HG03439 (cell line): ENCODE data around the gene ITGA11.

Experiments
- ATAC-seq: cut with Tn5 transposase; IDR thresholded peaks from one replicate; pipeline ENCODE4 v1.9.1; 2021; ENCODE audit warnings: mild to moderate bottlenecking, moderate library complexity; ENCODE audit not compliant: unreplicated experiment

The ITGA11 gene

GRCh38 chr15:68298882-68299381, 133.0 kb downstream of the ITGA11 start:
- ATAC-seq, result peak; percentile 82

GRCh38 chr15:68298336-68298735, 133.6 kb downstream of the ITGA11 start:
- no peak for ATAC-seq

DNA sequence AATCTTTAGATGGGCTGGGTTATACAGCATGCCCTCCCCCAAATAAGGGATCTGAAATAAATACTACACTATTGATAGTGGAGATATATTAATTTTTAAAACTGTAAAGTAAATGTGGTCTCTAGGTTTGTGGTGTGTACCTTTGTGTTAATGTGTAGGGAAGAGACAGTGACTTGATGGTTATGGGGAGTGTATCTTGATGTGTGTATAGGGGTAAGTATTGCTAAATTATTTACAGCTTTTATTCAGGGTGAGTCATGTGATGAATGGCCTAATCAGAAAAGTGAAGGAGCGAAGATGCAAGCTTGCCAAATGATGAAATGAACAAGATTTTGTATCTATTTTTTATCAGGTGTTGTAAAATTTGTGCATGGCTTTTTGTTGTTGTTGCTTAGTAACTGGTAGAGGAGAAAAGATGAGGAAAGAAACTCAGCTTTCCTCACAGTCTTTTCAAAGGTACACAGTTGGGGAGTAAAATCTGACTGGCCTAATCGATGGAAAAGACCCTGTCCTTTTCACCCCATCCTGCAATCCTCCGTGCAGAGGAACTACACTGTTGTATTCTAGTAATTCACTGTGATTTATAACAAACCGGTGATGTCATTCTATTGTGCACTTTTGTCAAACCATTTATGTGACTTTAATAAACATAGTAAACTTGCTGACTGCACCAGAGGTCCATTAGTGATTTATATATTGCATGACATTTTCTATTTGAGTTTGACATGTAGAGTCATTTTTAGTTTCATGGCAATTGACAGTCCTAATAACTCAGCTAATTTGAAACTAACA, 136.8 kb downstream of the ITGA11 start:
- no peak for ATAC-seq

DNA sequence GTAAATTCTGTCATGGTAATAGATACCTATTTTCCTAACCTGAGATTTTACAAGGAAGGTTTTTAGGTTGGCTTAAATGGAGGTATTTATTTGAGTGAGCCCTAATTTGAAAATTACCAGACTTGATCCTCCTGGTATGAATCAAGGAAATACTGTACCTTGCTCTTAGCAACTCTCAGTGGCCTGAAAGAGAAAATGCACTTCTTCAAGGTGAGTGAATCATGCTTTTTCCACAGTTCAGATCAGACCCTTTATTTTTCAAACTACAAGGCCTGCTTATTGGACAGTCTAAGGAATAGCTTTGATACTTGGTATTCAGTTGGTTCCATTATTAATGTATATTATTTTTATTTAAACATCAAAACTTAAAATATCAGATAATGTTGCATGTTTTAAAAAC, 139.0 kb downstream of the ITGA11 start:
- ATAC-seq, result no peak

DNA sequence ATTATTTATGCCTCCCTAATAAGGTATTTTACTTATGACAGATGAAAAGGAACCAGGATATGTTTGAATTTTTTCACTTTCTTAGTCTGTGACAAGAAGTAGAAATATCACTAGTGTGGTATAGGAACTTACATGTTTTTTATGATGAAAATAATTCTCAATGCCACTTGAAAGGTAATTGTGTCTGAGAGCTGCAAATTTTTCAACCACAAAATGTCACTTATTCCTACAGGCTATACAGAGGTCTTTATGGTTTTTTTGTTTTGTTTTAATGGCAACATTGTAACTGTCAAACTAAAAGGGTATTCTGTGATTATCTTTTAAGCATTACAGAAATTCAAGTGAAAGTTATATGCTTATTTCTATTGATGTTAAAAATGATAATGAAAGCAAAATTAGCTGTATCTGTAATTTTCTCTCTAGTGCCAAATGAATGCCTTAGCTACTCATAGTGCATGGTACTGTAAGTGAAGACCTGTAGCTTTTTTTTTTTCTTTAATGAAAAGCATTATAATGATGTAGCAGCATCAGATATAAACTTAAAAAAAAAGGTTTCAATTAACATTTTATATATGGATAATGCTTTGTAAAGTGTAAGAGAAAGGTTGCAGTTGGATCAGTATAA, 139.7 kb downstream of the ITGA11 start:
- no peak for ATAC-seq

- no peak for ATAC-seq
Measured at GRCh38 chr15:68290715-68291114, 141.2 kb downstream of the ITGA11 start.

- no peak for ATAC-seq
Measured at GRCh38 chr15:68289621-68290352, 142.2 kb downstream of the ITGA11 start.

- ATAC-seq, result no peak
Measured at GRCh38 chr15:68289057-68289456, 142.9 kb downstream of the ITGA11 start.

DNA sequence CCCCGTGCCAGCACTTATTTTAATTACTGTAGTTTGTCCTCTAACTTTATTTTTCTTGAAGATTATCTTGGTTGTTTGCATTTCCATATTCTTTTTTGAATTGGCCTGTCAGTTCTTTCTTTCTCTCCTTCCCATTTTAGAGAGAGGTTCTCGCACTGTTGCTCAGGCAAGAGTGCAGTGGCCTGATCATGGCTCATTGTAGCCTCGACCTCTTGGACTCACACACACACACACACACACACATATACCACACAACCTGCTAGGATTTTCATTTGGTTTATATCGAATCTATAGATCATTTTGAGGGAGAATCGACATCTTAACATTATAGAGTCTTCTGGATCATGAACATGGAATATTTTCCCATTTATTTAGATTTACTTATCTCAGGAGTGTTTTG, 145.7 kb downstream of the ITGA11 start:
- no peak for ATAC-seq

GRCh38 chr15:68285259-68285980, 146.5 kb downstream of the ITGA11 start:
- ATAC-seq, result no peak

DNA sequence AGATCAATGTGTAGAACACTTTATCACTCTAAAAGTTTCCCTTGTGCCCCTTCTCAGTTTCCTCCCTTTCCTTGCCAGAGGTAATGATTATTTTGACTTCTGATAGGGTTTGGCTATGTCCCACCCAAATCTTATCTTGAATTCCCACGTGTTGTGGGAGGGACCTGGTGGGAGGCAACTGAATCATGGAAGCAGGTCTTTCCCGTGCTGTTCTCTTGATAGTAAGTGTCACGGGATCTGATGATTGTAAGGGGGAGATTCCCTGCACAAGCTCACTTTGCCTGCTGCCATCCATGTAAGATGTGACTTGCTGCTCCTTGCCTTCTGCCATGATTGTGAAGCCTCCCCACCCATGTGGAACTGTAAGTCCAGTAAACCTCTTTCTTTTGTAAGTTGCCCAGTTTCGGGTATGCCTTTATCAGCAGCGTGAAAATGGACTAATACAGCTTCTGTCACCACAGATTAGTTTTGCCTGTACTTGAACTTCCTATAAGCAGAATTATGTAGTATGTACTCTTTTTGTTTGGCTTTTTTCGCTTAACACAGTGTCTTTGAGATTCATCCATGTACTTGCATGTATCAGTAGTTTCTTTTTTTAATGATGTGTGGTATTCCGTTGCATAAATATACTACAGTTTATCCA, 147.2 kb downstream of the ITGA11 start:
- no peak for ATAC-seq

- no peak for ATAC-seq
Measured at GRCh38 chr15:68283401-68283800, 148.6 kb downstream of the ITGA11 start.

- no peak for ATAC-seq
Measured at GRCh38 chr15:68281008-68281407, 151.0 kb downstream of the ITGA11 start.

- ATAC-seq, result no peak
Measured at GRCh38 chr15:68279779-68280753, 151.9 kb downstream of the ITGA11 start.

- peak; percentile 6 for ATAC-seq
Measured at GRCh38 chr15:68278595-68279405, 153.2 kb downstream of the ITGA11 start.

GRCh38 chr15:68278345-68278594, 153.7 kb downstream of the ITGA11 start:
- ATAC-seq, result no peak

- peak; percentile 79 for ATAC-seq
Measured at GRCh38 chr15:68277603-68278344, 154.2 kb downstream of the ITGA11 start, which contains the start of gene FEM1B. Gene FEM1B, plus strand, starts transcription at chr15:68277745. Its CDS starts 673 bp downstream, at chr15:68278418.

- ATAC-seq, result no peak
Measured at GRCh38 chr15:68277131-68277602, 154.8 kb downstream of the ITGA11 start.
